CD4-positive, alpha-beta T cell treated with Interferon alpha-2 for 1 hour (primary cell): ENCODE measurements around the gene ATP2B2.

ENCODE experiments used
- DNase-seq, 2 donors: peaks; one replicate each; pipeline ENCODE4 v3.0.0-alpha.2; 2020 to 2022

Gene ATP2B2

GRCh38 chr3:10528046-10528445, 22.7 kb upstream of the ATP2B2 start:
- DNase-seq: no peak

GRCh38 chr3:10527295-10528001, 22.1 kb upstream of the ATP2B2 start:
- no peak for DNase-seq

GRCh38 chr3:10526366-10526765, 21.0 kb upstream of the ATP2B2 start:
- no peak for DNase-seq

GRCh38 chr3:10524799-10525301, 19.5 kb upstream of the ATP2B2 start:
- no peak for DNase-seq

- DNase-seq: no peak
Measured at GRCh38 chr3:10524270-10524669, 18.9 kb upstream of the ATP2B2 start.

- no peak for DNase-seq
Measured at GRCh38 chr3:10523561-10523960, 18.2 kb upstream of the ATP2B2 start.

- DNase-seq: no peak
Measured at GRCh38 chr3:10522646-10523303, 17.4 kb upstream of the ATP2B2 start.

- no peak for DNase-seq
Measured at GRCh38 chr3:10521772-10522441, 16.5 kb upstream of the ATP2B2 start.

- no peak for DNase-seq
Measured at GRCh38 chr3:10520072-10520471, 14.7 kb upstream of the ATP2B2 start.

GRCh38 chr3:10519236-10519635, 13.8 kb upstream of the ATP2B2 start:
- DNase-seq: no peak

GRCh38 chr3:10518506-10519150, 13.2 kb upstream of the ATP2B2 start:
- DNase-seq: no peak

- no peak for DNase-seq
Measured at GRCh38 chr3:10517627-10518026, 12.2 kb upstream of the ATP2B2 start.

GRCh38 chr3:10516544-10517452, 11.4 kb upstream of the ATP2B2 start:
- no peak for DNase-seq

- no peak for DNase-seq
Measured at GRCh38 chr3:10515884-10516495, 10.6 kb upstream of the ATP2B2 start.

GRCh38 chr3:10515396-10515795, 10.0 kb upstream of the ATP2B2 start:
- DNase-seq: no peak

- no peak for DNase-seq
Measured at GRCh38 chr3:10514407-10515069, 9.2 kb upstream of the ATP2B2 start.

GRCh38 chr3:10513306-10513705, 7.9 kb upstream of the ATP2B2 start:
- DNase-seq: no peak

GRCh38 chr3:10512687-10513086, 7.3 kb upstream of the ATP2B2 start:
- no peak for DNase-seq

GRCh38 chr3:10511809-10512494, 6.6 kb upstream of the ATP2B2 start:
- DNase-seq: no peak

GRCh38 chr3:10510743-10511432, 5.5 kb upstream of the ATP2B2 start:
- no peak for DNase-seq
